H1 (cell line): ENCODE measurements around the gene BCL3. TPM values are rescaled to one million over a fixed set of nuclear protein-coding genes. Genes with fewer than 3 reads are reported as not detected.
A peak's percentile ranks its signal among the peaks of the same experiment; 100 is the strongest.

Experiments used
- CTCF ChIA-PET: fragments of 300-600 bp; sonication (Branson Sonifier 250); formaldehyde crosslinking; loops from one replicate; lab custom pipeline; 2021; ENCODE audit not compliant: partially characterized antibody; lab: Charles Lee
- POLR2A ChIA-PET: fragments of 300-600 bp; sonication (Branson Sonifier 250); formaldehyde crosslinking; loops from one replicate; lab custom pipeline; 2021; ENCODE audit warnings: inconsistent platforms; ENCODE audit not compliant: partially characterized antibody; lab: Charles Lee
- DNase-seq, 2 experiments: peaks; one replicate each; pipeline versions ENCODE4 v3.0.0 to v3.0.0-alpha.2; 2010 to 2022; ENCODE audit warnings: low spot score in 2 of 2, low read depth in 1 of 2, mixed read lengths in 1 of 2
- FAIRE-seq: peaks from 2 replicates; lab custom pipeline; 2011; peaks lifted over from hg19 to GRCh38; lab: Jason Lieb, UNC
- H2AFZ ChIP-seq: 2 replicates; pipeline ENCODE4 v1.8.1; 2012; ENCODE audit warnings: low read length, inconsistent platforms
- H2AK5ac ChIP-seq: 2 replicates; pipeline ENCODE4 v1.6.1; 2013; ENCODE audit warnings: low read depth, low read length
- H2BK120ac ChIP-seq: replicated peaks from 2 replicates; pipeline ENCODE3; 2013; ENCODE audit warnings: low read depth, low read length, inconsistent platforms
- H2BK12ac ChIP-seq: 2 replicates; pipeline ENCODE4 v1.6.1; 2013; ENCODE audit warnings: low read depth, low read length
- H2BK15ac ChIP-seq: 2 replicates; pipeline ENCODE4 v1.6.1; 2013; ENCODE audit warnings: low read length
- H2BK20ac ChIP-seq: 2 replicates; pipeline ENCODE4 v1.6.1; 2013; ENCODE audit warnings: low read length
- H2BK5ac ChIP-seq: 2 replicates; pipeline ENCODE4 v1.6.1; 2013; ENCODE audit warnings: low read depth, low read length
- H3K14ac ChIP-seq: 2 replicates; pipeline ENCODE4 v1.6.1; 2013; ENCODE audit warnings: inconsistent platforms; ENCODE audit not compliant: insufficient read length
- H3K18ac ChIP-seq: 2 replicates; pipeline ENCODE4 v1.6.1; 2013; ENCODE audit warnings: low read length; ENCODE audit errors: extremely low read depth
- H3K23ac ChIP-seq: 2 replicates; pipeline ENCODE4 v1.6.1; 2013; ENCODE audit warnings: inconsistent platforms; ENCODE audit not compliant: insufficient read length
- H3K23me2 ChIP-seq: 2 replicates; pipeline ENCODE4 v1.6.1; 2013; ENCODE audit warnings: low read depth, low read length
- H3K27ac ChIP-seq: 2 replicates; pipeline ENCODE4 v1.6.1; 2011; ENCODE audit warnings: low read depth, low read length, inconsistent platforms
- H3K27me3 ChIP-seq, 4 experiments: replicated peaks in 1 of 4; 1 replicate in 1 of 4; 2 replicates in 3 of 4; pipeline versions ENCODE4 v1.6.1 to v1.8.1; 2011 to 2013; ENCODE audit warnings: low read length in 3 of 4, mild to moderate bottlenecking in 3 of 4, inconsistent platforms in 2 of 4, mixed read lengths in 2 of 4, moderate library complexity in 1 of 4; ENCODE audit not compliant: control insufficient read depth in 3 of 4, insufficient read depth in 3 of 4; ENCODE audit errors: extremely low read depth in 1 of 4
- H3K36me3 ChIP-seq, 4 experiments: 2 replicates each; pipeline versions ENCODE4 v1.6.1 to v1.8.1; 2011 to 2013; ENCODE audit warnings: mild to moderate bottlenecking in 4 of 4, low read length in 3 of 4, moderate library complexity in 2 of 4, control low read depth in 1 of 4, inconsistent platforms in 1 of 4; ENCODE audit not compliant: insufficient read depth in 4 of 4, control insufficient read depth in 2 of 4
- H3K4ac ChIP-seq: replicated peaks from 2 replicates; pipeline ENCODE3; 2013; ENCODE audit warnings: low read length, low read depth, mixed read lengths, inconsistent platforms; ENCODE audit not compliant: insufficient read length
- H3K4me1 ChIP-seq, 4 experiments: replicated peaks in 1 of 4; 1 replicate in 1 of 4; 2 replicates in 3 of 4; pipeline versions ENCODE4 v1.6.1 to v1.8.1; 2011 to 2013; ENCODE audit warnings: low read length in 3 of 4, inconsistent platforms in 2 of 4, mixed read lengths in 1 of 4; ENCODE audit not compliant: insufficient read depth in 4 of 4, control insufficient read depth in 3 of 4
- H3K4me2 ChIP-seq, 2 experiments: 2 replicates each; pipeline versions ENCODE4 v1.6.1 to v1.8.1; 2011 to 2013; ENCODE audit warnings: low read depth in 2 of 2, low read length in 2 of 2, control low read depth in 1 of 2, inconsistent platforms in 1 of 2, mild to moderate bottlenecking in 1 of 2; ENCODE audit not compliant: insufficient read depth in 1 of 2
- H3K4me3 ChIP-seq, 4 experiments: fragments of 200-600, 300-600 bp in 1 of 4; sonication (generic), shearing (Covaris generic), sonication (Bioruptor Twin) in 1 of 4; 2 replicates each; pipeline versions ENCODE4 v1.5.1 to v1.8.1; 2011 to 2016; ENCODE audit warnings: low read length in 4 of 4, low read depth in 3 of 4, control low read depth in 2 of 4, inconsistent platforms in 2 of 4, mild to moderate bottlenecking in 2 of 4, mixed read lengths in 1 of 4, moderate library complexity in 1 of 4; ENCODE audit not compliant: insufficient read depth in 2 of 4; ENCODE audit errors: extremely low read depth in 1 of 4
- H3K56ac ChIP-seq: replicated peaks from 2 replicates; pipeline ENCODE3; 2013; ENCODE audit warnings: low read depth, mild to moderate bottlenecking, mixed read lengths, low read length, inconsistent platforms; ENCODE audit not compliant: insufficient read length
- H3K79me1 ChIP-seq: 2 replicates; pipeline ENCODE4 v1.6.1; 2013; ENCODE audit warnings: low read depth, low read length, control low read depth
- H3K79me2 ChIP-seq, 2 experiments: 2 replicates each; pipeline versions ENCODE4 v1.6.1 to v1.8.1; 2012 to 2013; ENCODE audit warnings: low read length in 2 of 2, mild to moderate bottlenecking in 2 of 2, inconsistent platforms in 1 of 2; ENCODE audit not compliant: insufficient read depth in 2 of 2, control insufficient read depth in 1 of 2
- H3K9ac ChIP-seq, 4 experiments: replicated peaks in 1 of 4; 1 replicate in 1 of 4; 2 replicates in 3 of 4; pipeline versions ENCODE4 v1.6.1 to v1.8.1; 2011 to 2013; ENCODE audit warnings: low read depth in 3 of 4, low read length in 3 of 4, control low read depth in 2 of 4, mild to moderate bottlenecking in 2 of 4, moderate library complexity in 2 of 4, inconsistent platforms in 1 of 4; ENCODE audit errors: extremely low read depth in 1 of 4
- H3K9me3 ChIP-seq, 2 experiments: 2 replicates each; pipeline versions ENCODE4 v1.6.1 to v1.8.1; 2012 to 2013; ENCODE audit warnings: mild to moderate bottlenecking in 2 of 2, moderate library complexity in 2 of 2, control low read depth in 1 of 2, inconsistent platforms in 1 of 2, low read depth in 1 of 2, low read length in 1 of 2, mixed read lengths in 1 of 2; ENCODE audit not compliant: insufficient read depth in 2 of 2
- H4K20me1 ChIP-seq, 2 experiments: replicated peaks in 1 of 2; 2 replicates each; pipeline versions ENCODE3 to v1.8.1; 2011 to 2013; ENCODE audit warnings: inconsistent platforms in 2 of 2, low read length in 2 of 2, mild to moderate bottlenecking in 1 of 2; ENCODE audit not compliant: insufficient read depth in 2 of 2, control insufficient read depth in 1 of 2
- H4K5ac ChIP-seq: 2 replicates; pipeline ENCODE4 v1.6.1; 2013; ENCODE audit warnings: low read length, low read depth, mixed read lengths, inconsistent platforms; ENCODE audit not compliant: insufficient read length
- H4K8ac ChIP-seq: 2 replicates; pipeline ENCODE4 v1.8.0; 2013; ENCODE audit warnings: mild to moderate bottlenecking, moderate library complexity, low read length, inconsistent platforms; ENCODE audit not compliant: insufficient read depth; ENCODE audit errors: extremely low read depth
- H4K91ac ChIP-seq: replicated peaks from 2 replicates; pipeline ENCODE3; 2013; ENCODE audit warnings: low read length, mixed read lengths, inconsistent platforms; ENCODE audit not compliant: insufficient read length
- ASH2L ChIP-seq: fragments of 200-600, 300-600 bp; sonication (generic); IDR thresholded peaks from one replicate; pipeline ENCODE4 v1.7.1; 2017; ENCODE audit warnings: low read length
- KDM1A ChIP-seq: fragments of 200-600, 300-600 bp; sonication (generic); IDR thresholded peaks from 2 replicates; pipeline ENCODE4 v1.7.1; 2016; ENCODE audit warnings: mild to moderate bottlenecking, low read length, borderline replicate concordance
- WGBS, 2 experiments: shearing (Covaris generic) in 1 of 2; methylation state at CpG; one replicate each; pipeline versions ENCODE4 v1.1.6 to v1.1.7; 2013 to 2015; ENCODE audit warnings: low lambda C conversion rate in 2 of 2, mixed read lengths in 2 of 2, inconsistent platforms in 1 of 2, low coverage in 1 of 2, missing lambda C conversion rate in 1 of 2; ENCODE audit not compliant: insufficient replicate concordance in 2 of 2, insufficient coverage in 1 of 2, insufficient read length in 1 of 2; ENCODE audit errors: extremely low coverage in 1 of 2, missing lambda C conversion rate in 1 of 2; 5-methylcytosine and 5-hydroxymethylcytosine counted together
- polyA plus RNA-seq, 7 experiments: library from polyadenylated mRNA; depleted of rRNA in 3 of 7; stranded (reverse) in 5 of 7; unstranded in 2 of 7; fragments of >200 nt in 5 of 7; fragments of 200-250 nt in 2 of 7; gene quantifications; 1 replicate in 5 of 7; 2 replicates in 1 of 7; 4 replicates in 1 of 7; pipeline versions ENCODE4 v1.2.1 to v1.2.3, GENCODE V29; 2011 to 2013; ENCODE audit warnings: missing spikeins in 2 of 7, mixed read lengths in 2 of 7
- total RNA-seq: library from RNA; stranded (reverse); fragmentation: NEBNext Ultra II Directional; extraction: Animal tissue kit (Norgen Biotek cat#: 25700); gene quantifications from 2 replicates; pipeline ENCODE4 v1.2.1, GENCODE V29; 2021

The BCL3 gene
- total and polyA plus RNA-seq, 2 of the 8 experiments (the other 6 are each of a cell fraction or from before 2014, with no cell fraction given): 0.88 to 2.4 TPM

DNA sequence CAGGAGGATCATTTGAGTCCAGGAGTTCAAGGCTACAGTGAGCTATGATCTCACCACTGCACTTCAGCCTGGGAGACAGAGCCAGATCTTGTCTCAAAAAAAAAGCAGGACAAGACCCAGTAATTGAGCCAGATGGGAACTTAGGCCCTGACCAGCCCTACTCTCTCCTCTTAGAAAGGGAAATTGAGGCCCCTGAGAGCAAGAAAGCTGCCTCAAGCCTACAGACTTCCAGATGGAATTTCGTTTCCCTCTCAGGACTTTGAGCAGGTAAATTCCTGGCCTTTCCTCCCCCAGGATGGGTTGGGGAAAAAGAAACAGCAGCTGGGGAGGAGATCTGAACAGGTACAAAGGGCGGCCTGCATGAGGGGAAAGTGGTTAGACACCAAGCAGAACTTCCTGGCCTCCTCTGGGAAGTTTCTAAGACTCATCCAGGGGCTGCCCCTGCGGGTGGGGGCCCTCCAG is 3.6 kb upstream of the BCL3 start:
- POLR2A ChIA-PET: interaction anchor here (1.1 to 2.1 kb wide), 5 partner anchors 8 to 21 kb away, joined by 3 to 4 read pairs (median 4); no protein-coding TSS in a partner anchor
- no peak overlapping the region for H2BK5ac ChIP-seq
- H3K9ac ChIP-seq: no peak overlapping the region
- H3K79me1 ChIP-seq: no peaks in the 10 kb centered on the region
- CTCF ChIA-PET: interaction anchor here (0.6 to 9.4 kb wide), 8 partner anchors 11 to 371 kb away, joined by 3 to 91 read pairs (median 4); no protein-coding TSS in a partner anchor
- no peak overlapping the region for H2BK20ac ChIP-seq
- H4K91ac ChIP-seq: no peak overlapping the region
- no peak overlapping the region for H3K4me2 ChIP-seq
- H3K4me1 ChIP-seq: peaks cover 0 to 7% (median 3%) of the 10 kb centered on the region in 4 experiments; a peak in 3 of 7 replicates
- no peak overlapping the region for H3K18ac ChIP-seq
- H3K27me3 ChIP-seq: peaks cover 20 to 44% (median 34%) of the 10 kb centered on the region in 4 experiments
- no peak overlapping the region for H2AFZ ChIP-seq
- H2BK120ac ChIP-seq: no peak overlapping the region
- 58% methylated on average over 3 of the region's 3 CpGs; no CpG with 5 or more reads in 1 of the 2 experiments for WGBS, 2 experiments
- no peak overlapping the region for H3K27ac ChIP-seq
- no peaks in the 10 kb centered on the region for H3K79me2 ChIP-seq
- H3K9me3 ChIP-seq: no peaks in the 10 kb centered on the region
- no peak for FAIRE-seq
- no peak overlapping the region for H4K5ac ChIP-seq
- no peak for DNase-seq
- no peak overlapping the region; the same call in 1 of the 2 replicates for H2BK15ac ChIP-seq
- no peak overlapping the region for H4K8ac ChIP-seq
- no peak overlapping the region for H3K14ac ChIP-seq
- H3K36me3 ChIP-seq: no peaks in the 10 kb centered on the region
- no peak overlapping the region for H3K4me3 ChIP-seq
- no peak overlapping the region for H3K23ac ChIP-seq
- no peaks in the 10 kb centered on the region for H4K20me1 ChIP-seq
- no peak overlapping the region for H2AK5ac ChIP-seq
- H3K23me2 ChIP-seq: peaks cover 12% of the 10 kb centered on the region
- no peak overlapping the region for H3K4ac ChIP-seq
- peak; percentile 86; the same call in 1 of the 2 replicates for TF ChIP-seq KDM1A
- TF ChIP-seq ASH2L: no peak
- no peak overlapping the region for H2BK12ac ChIP-seq
- no peak overlapping the region for H3K56ac ChIP-seq
